ENCODE data around the gene ADAMTSL2. TPM values are rescaled to one million over a fixed set of nuclear protein-coding genes. Genes with fewer than 3 reads are reported as not detected.

The ADAMTSL2 gene
- polyA plus RNA-seq, 1 donor (not counting 4 experiments of a cell fraction or from before 2014, with no cell fraction given): not detected

- H3K79me2 ChIP-seq (ENCODE audit: control insufficient read depth, insufficient read depth, low read length): no peaks in the 10 kb centered on the region
- H3K4me2 ChIP-seq (ENCODE audit: control insufficient read depth, extremely low read depth, insufficient read depth, low read depth, low read length): no peak overlapping the region
- no peak overlapping the region for H3K9ac ChIP-seq (ENCODE audit: control insufficient read depth, extremely low read depth, insufficient read depth, low read length)
- H3K4me1 ChIP-seq (ENCODE audit: control insufficient read depth, extremely low read depth, insufficient read depth, low read length): no peaks in the 10 kb centered on the region
- no peak for FAIRE-seq
- no peaks in the 10 kb centered on the region for H3K9me1 ChIP-seq (ENCODE audit: control insufficient read depth, extremely low read depth, insufficient read depth, low read length)
- DNase-seq (ENCODE audit: low read depth, low spot score): no peak
- no peak overlapping the region for H3K4me3 ChIP-seq (ENCODE audit: control insufficient read depth in 2 of 3, extremely low read depth in 1 of 3, insufficient read depth in 2 of 3, low read depth in 1 of 3, low read length in 3 of 3)
- no peaks in the 10 kb centered on the region for H3K27me3 ChIP-seq (ENCODE audit: control insufficient read depth, extremely low read depth, insufficient read depth, low read length)
- no peaks in the 10 kb centered on the region for H3K36me3 ChIP-seq (ENCODE audit: control insufficient read depth in 2 of 2, extremely low read depth in 1 of 2, insufficient read depth in 2 of 2, low read length in 2 of 2)
- H3K27ac ChIP-seq (ENCODE audit: control insufficient read depth, insufficient read depth, low read length): no peak overlapping the region
- dilution Hi-C loops (cut with MboI; ENCODE audit: extremely low pct_ligation_motif_present, low sequenced_read_pairs): no loop called here
- H3K9me3 ChIP-seq (ENCODE audit: control insufficient read depth, low read depth, low read length): no peaks in the 10 kb centered on the region
- no peak overlapping the region for H2AFZ ChIP-seq (ENCODE audit: control insufficient read depth, low read length)
- no peaks in the 10 kb centered on the region for H4K20me1 ChIP-seq (ENCODE audit: control insufficient read depth, extremely low read depth, insufficient read depth, low read length)
- TF ChIP-seq CTCF (optimal IDR thresholded peaks at IDR 0.05 in 1 of 3, IDR thresholded peaks at IDR 0.05 in 1 of 3, conservative IDR thresholded peaks at IDR 0.05 in 1 of 3; ENCODE audit: extremely low read depth in 1 of 3, insufficient read depth in 2 of 3, low read length in 3 of 3): no peak
- no peak for TF ChIP-seq EZH2 (IDR thresholded peaks at IDR 0.05; ENCODE audit: low read length)
Observed at GRCh38 chr9:133552236-133552635, 17.7 kb downstream of the ADAMTSL2 start.

GRCh38 chr9:133553123-133553522 lies 18.6 kb downstream of the ADAMTSL2 start:
- Histone ChIP-seq H2AFZ (ENCODE audit: control insufficient read depth, low read length) (no peak overlapping the region), H3K9ac (ENCODE audit: control insufficient read depth, extremely low read depth, insufficient read depth, low read length) (no peak overlapping the region), H3K36me3 (ENCODE audit: control insufficient read depth in 2 of 2, extremely low read depth in 1 of 2, insufficient read depth in 2 of 2, low read length in 2 of 2) (no peaks in the 10 kb centered on the region), H3K27me3 (ENCODE audit: control insufficient read depth, extremely low read depth, insufficient read depth, low read length) (peaks cover 2% of the 10 kb centered on the region), H3K9me1 (ENCODE audit: control insufficient read depth, extremely low read depth, insufficient read depth, low read length) (no peaks in the 10 kb centered on the region), H4K20me1 (ENCODE audit: control insufficient read depth, extremely low read depth, insufficient read depth, low read length) (no peaks in the 10 kb centered on the region), H3K4me2 (ENCODE audit: control insufficient read depth, extremely low read depth, insufficient read depth, low read depth, low read length) (no peak overlapping the region), H3K4me3 (ENCODE audit: control insufficient read depth in 2 of 3, extremely low read depth in 1 of 3, insufficient read depth in 2 of 3, low read depth in 1 of 3, low read length in 3 of 3) (no peak overlapping the region), H3K27ac (ENCODE audit: control insufficient read depth, insufficient read depth, low read length) (no peak overlapping the region), H3K9me3 (ENCODE audit: control insufficient read depth, low read depth, low read length) (no peaks in the 10 kb centered on the region), H3K79me2 (ENCODE audit: control insufficient read depth, insufficient read depth, low read length) (no peaks in the 10 kb centered on the region), H3K4me1 (ENCODE audit: control insufficient read depth, extremely low read depth, insufficient read depth, low read length) (no peaks in the 10 kb centered on the region)
- FAIRE-seq (no peak), DNase-seq (ENCODE audit: low read depth, low spot score) (no peak)
- TF ChIP-seq EZH2 (IDR thresholded peaks at IDR 0.05; ENCODE audit: low read length) (no peak), CTCF (optimal IDR thresholded peaks at IDR 0.05 in 1 of 3, IDR thresholded peaks at IDR 0.05 in 1 of 3, conservative IDR thresholded peaks at IDR 0.05 in 1 of 3; ENCODE audit: extremely low read depth in 1 of 3, insufficient read depth in 2 of 3, low read length in 3 of 3) (no peak)
- dilution Hi-C loops (cut with MboI; ENCODE audit: extremely low pct_ligation_motif_present, low sequenced_read_pairs): no loop called here
